ENCODE data around the gene DCHS1.

Gene DCHS1

DNA sequence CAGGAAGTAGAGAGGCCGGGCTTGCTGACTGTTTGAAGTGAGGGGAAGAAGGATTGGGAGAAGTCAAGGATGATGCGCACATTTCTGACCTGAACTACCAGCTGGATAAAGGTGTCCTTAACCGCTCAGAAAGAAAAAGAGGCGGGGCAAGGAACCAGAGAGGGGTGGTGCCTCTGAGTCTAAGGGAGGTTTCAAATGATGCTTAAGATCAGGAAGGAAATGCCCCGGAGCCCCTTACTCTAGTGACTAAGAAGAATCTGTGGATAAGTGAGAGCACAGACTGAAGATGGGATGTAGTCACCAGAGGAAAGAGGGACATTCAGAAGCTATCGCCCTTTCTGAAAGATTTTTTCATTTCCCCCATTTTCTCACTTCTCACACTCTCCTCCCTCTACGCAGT, 12.7 kb downstream of the DCHS1 start:
- no peak for DNase-seq

DNA sequence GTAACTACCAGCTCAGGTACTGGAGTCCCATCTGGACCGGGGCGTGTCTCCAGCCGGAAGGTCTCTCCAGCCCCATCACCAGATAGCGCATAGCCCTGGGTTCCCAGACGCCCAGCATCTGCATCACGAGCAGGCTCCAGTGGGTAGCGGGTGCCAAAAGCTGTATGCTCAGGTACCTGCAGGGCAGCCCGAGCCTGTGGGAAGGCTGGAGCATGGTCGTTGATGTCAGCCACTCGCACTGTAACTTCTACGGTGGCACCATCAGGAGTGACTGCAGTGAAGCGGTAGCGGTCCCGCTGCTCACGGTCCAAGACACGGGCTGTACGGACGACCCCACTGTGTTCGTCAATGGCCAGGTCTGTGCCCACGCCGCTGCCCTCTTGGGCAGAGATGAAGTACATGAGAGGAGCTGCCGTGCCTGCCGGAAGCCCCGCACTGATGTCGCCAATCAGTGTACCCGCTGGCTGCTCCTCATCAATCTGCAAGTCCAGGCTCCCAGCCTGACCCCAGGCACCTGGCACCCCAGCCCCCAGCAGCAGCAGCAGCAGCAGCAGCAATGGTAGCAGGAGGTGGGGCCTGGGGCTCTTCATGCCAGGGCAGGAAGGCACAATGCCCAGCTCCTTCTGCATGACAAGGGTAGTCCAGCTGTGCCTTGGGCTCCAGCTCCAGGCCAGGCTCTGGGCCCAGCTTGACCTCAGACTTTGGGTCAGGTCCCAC, 14.5 kb downstream of the DCHS1 start:
- DNase-seq = no peak

DNA sequence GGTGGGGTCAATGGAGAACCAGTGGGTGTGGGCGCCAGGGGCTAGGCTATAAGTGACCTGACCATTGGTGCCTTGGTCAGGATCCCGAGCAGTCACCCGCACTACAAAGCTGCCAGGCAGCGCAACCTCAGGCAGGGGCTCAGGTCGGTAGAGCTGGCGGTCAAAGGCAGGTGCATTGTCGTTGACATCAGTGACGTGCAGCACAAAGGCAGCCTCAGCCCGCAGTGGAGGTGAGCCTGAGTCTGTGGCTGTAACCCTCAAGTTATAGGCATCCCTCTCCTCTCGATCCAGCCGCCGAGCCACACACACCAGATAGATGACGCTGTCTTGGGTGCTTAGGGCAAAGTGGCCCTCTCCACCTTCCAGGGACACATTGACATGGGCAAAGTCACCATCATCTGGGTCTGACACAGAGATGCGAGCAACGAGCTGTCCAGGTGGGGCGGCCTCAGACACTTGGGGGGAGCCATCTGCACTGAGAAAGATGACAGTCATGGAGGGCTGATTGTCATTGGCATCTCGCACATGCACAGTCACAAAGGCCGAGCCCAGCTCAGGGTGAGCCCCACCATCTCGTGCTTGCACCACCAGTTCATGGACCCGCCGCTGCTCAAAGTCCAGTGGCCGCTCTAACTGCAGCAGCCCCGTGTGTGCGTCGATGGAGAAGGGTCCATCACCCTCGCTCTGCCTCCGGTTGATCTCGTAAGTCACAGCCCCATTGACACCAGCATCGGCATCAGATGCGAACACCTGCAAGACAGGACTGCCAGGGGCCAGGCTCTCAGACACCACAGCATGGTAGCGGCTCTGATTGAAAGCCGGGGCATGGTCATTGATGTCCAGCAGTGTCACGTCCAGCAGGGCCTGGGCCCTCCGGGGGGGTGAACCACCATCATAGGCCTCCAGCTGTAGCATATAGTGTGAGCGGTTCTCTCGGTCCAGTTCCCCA, 15.3 kb downstream of the DCHS1 start:
- DNase-seq = no peak

DNA sequence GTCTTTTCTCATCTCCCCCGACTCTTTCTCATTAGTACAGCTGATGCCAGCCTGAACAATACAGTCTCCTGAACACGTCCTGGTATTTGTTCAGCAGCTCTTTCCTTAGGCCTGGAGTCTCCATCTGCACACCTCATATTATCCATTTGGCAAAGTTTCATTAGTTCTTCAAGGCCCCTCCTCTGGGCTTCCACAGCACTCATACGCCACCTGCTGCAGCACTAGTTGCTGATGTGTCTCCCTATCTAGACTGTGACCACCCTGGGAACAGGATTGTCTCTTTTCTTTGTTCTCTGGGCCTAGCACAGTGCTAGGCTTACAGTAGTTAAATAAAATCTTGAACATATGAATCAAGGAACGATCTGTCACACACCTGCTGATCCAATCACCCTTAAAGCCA, 17.2 kb downstream of the DCHS1 start:
- no peak for DNase-seq

DNA sequence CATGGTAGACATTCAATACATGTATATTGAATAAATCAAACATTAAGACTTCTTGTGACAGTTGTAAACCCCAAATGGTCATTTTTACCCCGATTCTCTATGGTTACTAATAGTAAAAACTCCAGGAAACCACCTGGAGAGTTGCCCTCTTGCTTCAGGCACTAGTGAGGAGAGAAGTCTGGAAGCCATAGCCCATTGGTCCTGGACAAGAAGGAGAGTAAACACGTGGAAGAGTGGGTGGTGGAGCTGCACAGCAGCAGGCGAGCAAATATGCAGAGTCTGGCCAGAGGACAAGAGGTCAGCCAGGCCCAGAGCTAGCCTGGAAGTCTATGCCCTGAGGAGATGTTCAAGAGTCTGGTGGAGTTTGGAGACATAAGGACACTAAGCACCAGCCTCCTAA, 17.7 kb downstream of the DCHS1 start:
- DNase-seq = no peak

DNA sequence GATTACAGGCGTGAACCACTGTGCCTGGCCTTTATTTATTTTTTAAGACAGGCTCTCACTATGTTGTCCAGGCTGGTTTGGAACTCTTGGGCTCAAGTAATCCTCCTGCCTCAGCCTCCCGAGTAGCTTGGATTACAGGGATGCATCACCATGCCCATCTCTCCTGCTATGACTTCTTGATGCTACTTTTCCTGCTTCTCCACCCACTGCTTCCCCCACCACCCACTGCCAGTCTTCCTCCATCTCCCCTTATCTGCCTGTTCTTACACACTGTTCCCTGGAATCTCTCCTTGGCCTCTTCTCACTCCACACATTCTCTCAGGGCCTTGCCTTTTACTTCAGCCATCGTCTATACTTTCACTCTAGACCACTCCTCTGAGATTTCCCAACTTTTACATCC, 19.1 kb downstream of the DCHS1 start:
- no peak for DNase-seq

DNA sequence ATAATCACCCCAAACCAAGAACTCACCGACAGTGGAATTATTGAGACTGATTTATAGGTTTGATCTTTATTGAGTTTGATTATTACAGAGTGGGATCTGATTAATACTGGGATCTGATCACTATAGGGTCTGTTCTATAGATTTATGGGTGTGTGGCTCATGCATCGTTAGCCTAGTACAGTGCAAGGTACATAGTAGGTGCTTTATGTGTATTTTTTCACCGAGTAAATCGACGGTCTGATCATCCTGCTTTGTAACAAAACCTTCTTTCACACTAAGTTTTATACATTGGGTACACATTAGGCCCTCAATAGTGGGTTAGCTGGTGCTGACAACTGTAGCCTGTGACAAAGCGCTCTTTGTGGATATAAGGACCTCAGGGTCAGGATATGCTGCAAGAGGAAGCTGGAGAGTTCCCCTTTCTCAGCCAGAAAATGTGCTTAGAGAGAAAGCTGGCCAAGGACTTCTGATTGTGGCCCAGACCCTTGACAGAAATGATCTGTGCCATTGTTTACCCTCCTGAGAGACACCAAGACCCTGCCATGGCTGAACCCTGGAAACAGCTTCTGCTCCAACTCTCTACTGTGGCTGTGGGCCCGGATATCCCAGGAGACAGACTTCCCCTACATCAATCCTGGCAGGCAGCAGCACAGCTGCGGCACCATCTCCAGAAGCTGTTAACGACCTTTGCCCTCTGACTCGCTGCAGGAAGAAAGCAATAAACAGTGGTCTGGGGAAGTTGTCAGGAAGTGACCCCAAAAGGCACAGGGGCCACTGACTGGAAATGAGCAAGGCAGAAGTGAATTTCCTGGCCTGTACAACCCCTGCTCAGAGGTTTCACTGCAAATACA, 20.3 kb downstream of the DCHS1 start:
- no peak for DNase-seq

DNA sequence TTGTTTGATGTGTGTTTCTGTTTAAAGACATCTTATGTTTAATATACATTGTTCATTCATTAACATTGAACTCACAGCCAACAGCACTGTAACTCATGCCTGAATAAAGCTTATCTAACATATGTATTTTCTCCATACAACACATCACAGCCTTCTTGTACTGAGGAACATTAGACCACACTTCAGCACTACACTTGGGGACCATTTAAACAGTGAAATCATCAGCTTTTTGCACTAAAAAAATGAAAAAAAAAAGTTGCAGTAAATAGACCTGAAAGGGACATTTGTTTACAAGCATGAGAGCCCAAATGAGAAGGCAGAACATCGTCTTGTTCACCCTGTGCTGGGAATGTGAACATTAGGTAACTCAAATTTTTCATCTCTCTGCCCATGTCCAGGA, 21.1 kb downstream of the DCHS1 start:
- no peak for DNase-seq

DNA sequence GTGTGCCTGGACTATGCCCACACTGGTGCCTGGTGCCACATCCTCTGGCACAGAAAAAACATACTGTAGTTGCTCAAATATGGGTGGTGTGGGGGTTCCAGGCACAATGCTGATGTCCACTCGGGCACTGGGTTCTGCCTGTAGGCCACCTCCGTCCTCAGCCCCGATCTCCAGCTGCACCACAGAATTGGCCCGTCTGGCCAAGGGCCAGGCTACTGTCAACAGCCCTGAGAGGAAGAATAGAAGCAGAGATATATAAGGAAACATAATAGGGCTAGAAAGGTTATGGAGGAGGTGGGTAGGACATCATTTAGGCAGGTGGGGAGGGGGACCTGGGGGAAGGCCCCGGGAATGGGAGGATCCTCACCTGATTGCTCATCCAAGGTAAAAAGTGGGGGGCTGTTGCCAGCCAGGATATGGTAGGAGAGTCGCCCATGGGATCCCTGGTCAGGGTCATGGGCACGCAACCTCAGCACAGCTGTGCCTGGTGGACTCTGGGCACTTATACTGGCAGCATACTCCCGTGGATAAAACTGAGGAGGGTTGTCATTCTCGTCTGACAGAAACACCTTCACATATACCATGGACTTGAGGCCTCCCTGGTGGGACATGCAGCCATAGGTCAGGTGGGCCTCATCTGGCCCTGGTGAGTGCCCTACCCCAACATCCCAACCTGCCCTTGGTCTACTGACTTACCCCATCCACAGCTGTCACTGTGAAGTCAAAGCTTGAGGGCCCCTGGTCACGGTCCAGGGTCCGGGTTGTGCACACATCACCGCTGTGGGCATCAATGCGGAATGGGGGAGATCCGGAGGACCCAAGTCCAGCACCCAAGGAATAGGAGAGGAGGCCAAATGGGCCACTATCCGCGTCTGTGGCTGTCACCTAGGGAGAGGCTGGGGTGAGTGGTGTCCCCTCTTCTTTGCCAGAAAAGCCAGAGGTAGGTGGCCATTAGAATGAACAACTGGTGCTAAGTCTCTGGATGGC, 21.9 kb downstream of the DCHS1 start:
- DNase-seq = no peak

DNA sequence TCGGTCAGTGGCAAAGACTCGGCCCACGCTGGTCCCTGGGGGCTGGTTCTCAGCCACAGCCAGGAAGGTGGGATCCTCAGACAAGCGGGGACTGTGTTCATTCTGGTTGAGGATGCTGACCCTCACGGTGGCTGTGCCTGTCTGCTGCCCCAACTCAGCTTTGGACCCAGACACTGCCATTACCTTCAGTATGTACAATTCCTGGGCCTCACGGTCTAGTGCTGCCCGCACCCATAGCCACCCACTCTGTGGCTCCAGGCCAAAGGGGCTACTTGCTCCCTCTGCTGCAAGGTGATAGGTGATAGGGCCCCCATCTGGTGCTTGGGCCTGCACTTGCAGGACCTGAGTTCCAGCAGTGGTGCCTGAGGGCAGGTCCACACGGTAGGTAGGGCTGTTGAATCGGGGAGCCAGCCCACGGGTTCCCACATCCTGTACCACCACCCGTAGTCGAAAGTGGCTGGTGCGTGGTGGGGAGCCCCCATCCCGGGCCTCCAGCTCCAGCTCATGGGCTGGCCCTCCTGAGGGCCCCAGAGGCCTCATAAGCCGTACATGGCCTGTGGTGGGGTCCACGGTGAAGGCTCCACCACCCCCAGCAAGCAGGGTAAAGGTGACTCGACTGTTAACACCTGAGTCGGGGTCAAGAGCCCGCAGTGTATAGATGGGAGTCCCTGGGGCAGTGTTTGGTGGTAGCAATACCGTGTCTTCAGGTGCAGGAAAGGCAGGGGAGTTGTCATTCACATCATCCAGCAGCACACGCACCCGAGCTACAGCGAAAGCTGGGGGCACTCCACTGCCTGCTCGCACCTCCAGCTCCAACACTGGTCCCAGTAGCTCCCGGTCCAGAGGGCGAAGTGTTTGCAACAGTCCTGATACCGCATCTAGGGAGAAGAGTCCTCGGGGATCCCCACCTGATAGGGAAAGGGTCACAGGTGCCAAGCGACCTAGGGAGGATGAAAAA, 23.2 kb downstream of the DCHS1 start:
- no peak for DNase-seq

DNA sequence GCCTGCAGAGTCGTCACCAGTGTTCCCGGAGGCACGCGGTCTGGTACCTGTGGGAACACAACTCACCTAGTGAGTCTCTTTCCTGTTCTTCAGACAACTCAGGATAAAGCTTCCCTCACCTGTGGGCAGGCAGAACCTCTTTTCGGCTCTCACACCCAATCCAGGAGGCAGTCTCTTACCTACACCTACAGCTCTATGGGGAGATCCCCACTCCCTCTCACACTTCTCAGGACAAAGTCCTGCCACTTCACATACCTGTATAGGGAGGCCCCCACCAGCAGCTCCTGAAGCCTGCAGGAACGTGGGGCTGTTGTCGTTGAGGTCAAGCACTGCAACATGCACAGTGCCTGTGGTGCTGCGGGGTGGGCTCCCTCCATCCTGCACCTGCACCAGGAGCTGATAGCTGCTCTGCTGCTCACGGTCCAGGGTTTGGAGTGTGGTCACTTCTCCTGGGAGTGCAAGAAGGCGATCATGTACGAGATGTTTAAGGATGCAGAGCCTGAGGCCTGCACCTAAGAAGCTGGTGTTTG, 24.2 kb downstream of the DCHS1 start:
- no peak for DNase-seq

DNA sequence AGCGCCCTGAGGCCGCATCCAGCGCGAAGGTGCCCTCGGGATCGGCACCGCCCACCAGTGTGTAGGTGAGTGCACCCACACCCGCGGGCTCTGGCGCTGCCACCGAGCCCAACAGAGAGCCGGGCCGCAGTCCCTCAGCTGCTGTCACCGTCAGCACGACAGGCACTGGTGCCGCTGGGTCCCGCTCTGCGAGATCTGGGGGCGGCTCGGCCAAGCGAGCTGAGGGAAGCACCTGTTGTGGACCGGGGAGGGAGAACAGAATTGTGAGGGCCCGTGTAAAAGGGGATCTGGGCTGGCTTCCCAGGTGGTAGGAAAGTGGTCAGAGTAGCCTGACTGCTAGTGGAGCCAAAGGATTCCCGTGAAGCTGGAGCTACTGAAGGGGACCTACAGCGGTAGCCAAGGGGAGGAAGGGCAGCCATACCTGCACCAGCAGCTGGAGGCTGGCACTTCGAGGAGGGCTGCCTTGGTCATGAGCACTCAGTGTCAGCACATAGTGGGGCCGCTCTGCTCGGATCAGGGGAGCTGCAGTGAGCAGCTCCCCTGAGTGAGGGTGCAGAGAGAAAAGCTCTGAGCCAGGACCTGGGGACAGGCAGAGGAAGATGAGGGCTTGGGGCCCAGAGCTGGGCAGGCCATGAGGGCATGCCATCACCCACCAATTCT, 24.8 kb downstream of the DCHS1 start:
- DNase-seq = no peak

DNA sequence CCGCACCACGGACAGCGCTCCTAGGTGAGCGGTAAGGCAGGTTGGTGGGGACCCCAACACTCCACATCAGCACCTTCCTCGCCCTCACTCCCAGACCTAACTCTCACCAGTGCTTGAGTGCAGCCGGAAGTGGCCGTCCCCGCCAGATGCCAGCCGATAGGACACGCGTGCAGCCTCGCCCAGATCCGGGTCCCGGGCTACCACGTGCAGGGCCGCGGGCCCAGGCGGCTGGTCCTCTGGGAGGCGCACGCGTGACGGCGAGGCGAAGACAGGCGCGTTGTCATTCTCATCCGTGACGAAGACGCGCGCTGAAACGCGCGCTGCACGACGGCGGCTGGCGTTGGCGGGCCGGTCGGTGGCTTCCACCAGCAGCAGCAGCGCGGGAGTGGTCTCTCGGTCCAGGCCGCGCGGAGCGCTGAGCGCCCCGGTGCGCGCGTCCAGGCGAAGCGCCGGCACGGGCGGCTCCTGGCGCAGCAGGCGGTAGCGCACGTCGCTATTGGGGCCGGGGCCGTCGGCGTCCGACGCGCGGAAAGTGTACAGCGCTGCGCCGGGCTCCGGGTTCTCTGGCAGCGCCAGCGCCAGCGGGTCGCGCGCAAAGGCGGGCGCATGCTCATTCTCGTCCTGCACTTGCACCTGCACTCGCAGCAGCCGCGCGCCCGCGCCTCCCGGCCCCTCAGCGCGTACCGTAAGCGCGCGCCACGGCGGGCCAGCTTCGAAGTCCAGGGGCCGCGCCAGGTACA, 25.5 kb downstream of the DCHS1 start:
- no peak for DNase-seq

DNA sequence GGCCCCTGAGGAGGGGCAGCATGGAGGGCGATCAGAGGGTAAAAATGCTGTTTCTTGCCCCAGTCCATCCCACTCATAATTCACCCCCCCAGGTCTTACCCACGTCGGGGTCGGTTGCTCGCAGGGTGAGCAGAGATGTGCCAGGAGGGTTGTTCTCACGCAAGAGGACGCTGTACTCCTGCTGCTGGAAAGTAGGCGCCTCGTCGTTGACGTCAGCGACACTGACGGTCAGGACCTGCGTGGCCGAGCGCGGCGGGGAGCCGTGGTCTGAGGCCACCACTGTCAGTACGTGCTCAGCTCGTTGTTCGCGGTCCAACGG, 26.1 kb downstream of the DCHS1 start:
- no peak for DNase-seq

DNA sequence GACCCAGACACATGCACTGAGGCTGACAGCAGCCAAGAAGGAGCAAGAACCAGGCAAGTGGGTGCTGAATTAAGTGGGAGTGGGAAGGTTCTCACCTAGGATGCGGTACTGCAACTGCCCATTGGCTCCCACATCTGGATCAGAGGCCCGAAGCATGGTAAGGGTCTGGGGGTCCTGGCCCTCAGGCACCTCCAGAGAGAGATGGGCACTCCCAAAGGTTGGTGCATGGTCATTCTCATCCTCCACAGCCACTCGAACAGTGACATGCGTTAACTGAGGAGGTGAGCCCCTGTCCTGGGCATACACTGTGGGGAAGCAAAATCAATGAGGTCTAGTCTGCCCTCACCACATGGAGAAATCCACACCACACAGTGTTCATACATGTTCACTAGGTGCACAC, 27.1 kb downstream of the DCHS1 start:
- no peak for DNase-seq

DNA sequence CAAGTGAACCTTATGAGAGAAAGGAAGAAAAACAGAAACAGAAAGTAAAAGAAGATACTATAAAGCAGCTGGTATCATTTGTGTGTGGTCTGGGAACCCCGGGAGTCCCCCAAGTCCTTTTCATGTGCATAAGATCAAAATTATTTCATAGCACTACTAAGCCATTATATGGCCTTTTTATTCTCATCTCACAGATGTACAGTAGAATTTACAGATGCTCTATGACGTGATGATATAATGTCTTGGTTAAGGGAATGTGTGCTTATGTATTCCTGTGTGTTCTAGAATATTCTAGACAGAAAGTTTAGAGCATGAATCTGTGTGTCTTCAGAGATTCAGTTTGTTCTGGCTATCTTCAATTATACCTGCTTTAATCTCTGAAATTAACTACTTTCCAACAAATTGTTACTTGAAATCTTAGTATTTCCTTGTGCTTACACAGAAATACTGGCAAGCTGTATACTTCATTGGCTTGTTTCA, 27.8 kb downstream of the DCHS1 start:
- no peak for DNase-seq

DNA sequence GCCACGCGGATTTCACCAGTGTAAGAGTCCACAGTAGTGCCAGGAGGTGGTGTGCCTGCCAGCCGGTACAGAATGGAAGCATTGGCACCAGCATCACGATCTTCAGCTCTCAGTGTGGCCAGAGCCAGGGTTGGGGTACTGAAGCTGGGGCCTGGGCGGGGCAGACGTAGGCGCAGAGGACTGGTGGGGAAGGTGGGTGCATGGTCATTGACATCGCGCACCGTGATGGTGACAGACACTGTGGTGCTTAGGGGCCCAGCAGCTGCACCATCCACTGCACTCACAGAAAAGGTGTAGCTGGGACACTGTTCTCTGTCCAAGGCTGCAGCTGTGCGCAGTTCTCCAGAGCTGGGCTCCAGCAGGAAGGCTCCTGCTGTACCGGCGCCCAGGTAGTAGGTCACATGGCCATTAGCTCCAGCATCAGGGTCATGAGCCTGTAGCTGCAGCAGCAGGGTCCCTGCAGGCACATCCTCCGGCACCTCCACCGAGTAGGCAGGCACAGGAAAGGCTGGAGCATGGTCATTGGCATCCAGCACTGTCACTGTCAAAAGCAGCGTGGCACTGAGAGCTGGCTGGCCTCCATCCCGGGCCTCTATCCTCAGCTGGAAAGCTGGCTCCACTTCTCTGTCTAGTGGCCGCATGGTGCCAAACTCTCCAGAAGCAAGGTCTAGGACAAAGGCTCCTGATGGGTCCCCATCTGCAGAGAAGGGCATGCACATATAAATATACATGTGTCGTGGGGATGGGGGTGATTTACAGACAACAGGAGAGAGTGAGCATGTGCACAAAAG, 28.4 kb downstream of the DCHS1 start:
- no peak for DNase-seq

DNA sequence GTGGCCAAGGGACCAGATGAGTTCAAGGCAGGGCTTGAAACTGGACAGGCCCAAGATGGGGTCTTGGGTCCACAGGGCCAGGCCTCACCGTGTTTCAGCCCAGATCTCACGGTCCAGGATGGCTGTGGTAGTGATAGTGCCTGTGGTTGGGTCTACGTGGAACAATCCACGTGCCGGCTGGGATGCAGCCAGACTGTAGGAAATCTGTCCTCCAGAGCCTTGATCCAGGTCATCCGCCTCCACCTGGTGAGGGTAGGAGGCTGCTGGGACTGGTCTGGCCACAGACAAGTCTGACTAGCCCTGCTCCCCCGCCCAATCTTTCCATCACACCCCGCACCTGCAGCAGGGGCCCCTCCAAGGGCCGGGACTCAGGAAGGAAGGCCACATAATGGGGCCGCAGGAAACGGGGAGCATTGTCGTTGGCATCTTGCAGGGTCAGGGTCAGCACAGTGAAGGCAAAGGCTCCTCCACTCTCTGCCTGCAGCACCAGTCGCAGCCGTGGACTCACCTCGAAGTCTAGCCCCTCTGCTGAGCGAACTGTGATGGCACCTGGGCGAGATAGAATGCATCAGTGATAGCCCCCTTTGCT, 29.7 kb downstream of the DCHS1 start:
- DNase-seq = no peak
